ENCODE results near the gene STOML1. TPM values are rescaled to one million over a fixed set of nuclear protein-coding genes. Genes with fewer than 3 reads are reported as not detected.
"Not testable (repeated sequence)": the region's sequence is repeated elsewhere in the genome, so short reads cannot be mapped to it uniquely, and the experiment has no call there.

Gene STOML1
- polyA plus RNA-seq, 6 donors from 2014 or later: 8.6 to 18.4 (median 9.9) TPM

GRCh38 chr15:73981761-73982221 is 10.3 kb downstream of the STOML1 start:
- Mint-ChIP-seq H3K27ac (peak overlapping the region in 5 of 6 donors; percentile 17 to 87 (median 49)), H3K36me3 (peaks cover 0 to 19% of the 10 kb centered on the region in 2 donors), H3K4me1 (peaks cover 40 to 50% (median 49%) of the 10 kb centered on the region in 3 donors), H3K27me3 (peaks cover 0 to 6% (median under 1%) of the 10 kb centered on the region in 3 donors), H3K4me3 (peak overlapping the region in 6 of 8 donors; percentile 57 to 82 (median 70)), H3K9me3 (no peaks in the 10 kb centered on the region)
- DNase-seq (no peak), ATAC-seq (ENCODE audit: low read depth in 2 of 2) (no peak)

GRCh38 chr15:73979636-73980035 is 12.5 kb downstream of the STOML1 start:
- DNase-seq (no peak), ATAC-seq (ENCODE audit: low read depth in 2 of 2) (no peak)
- Mint-ChIP-seq H3K27ac (peak overlapping the region in 1 of 6 donors; percentile 47), H3K4me1 (peaks cover 24 to 47% (median 44%) of the 10 kb centered on the region in 3 donors), H3K36me3 (peaks cover 4 to 6% of the 10 kb centered on the region in 2 donors), H3K9me3 (peaks cover 0 to 2% (median 0%) of the 10 kb centered on the region in 7 donors), H3K4me3 (no peak overlapping the region), H3K27me3 (peaks cover 19 to 27% (median 19%) of the 10 kb centered on the region in 3 donors)

- H3K27ac Mint-ChIP-seq: no peak overlapping the region
- H3K4me1 Mint-ChIP-seq: peaks cover 17 to 39% (median 37%) of the 10 kb centered on the region in 3 donors
- H3K4me3 Mint-ChIP-seq: no peak overlapping the region
- peaks cover 19 to 34% (median 25%) of the 10 kb centered on the region in 3 donors for H3K27me3 Mint-ChIP-seq
- H3K9me3 Mint-ChIP-seq: peaks cover 0 to 2% (median 0%) of the 10 kb centered on the region in 7 donors
- ATAC-seq (ENCODE audit: low read depth in 2 of 2): no peak
- DNase-seq: no peak
- H3K36me3 Mint-ChIP-seq: peaks cover under 1 to 4% of the 10 kb centered on the region in 2 donors
These were observed 13.2 kb downstream of the STOML1 start for GRCh38 chr15:73978896-73979295.

GRCh38 chr15:73975440-73976125 is 16.5 kb downstream of the STOML1 start:
- Mint-ChIP-seq H3K27me3 (peaks cover 27 to 34% (median 30%) of the 10 kb centered on the region in 3 donors), H3K4me3 (peak overlapping the region in 2 of 8 donors; percentile 0 to 61), H3K4me1 (peaks cover 8 to 22% (median 20%) of the 10 kb centered on the region in 3 donors)
- not testable (repeated sequence) for DNase-seq, H3K27ac Mint-ChIP-seq, H3K36me3 Mint-ChIP-seq, H3K9me3 Mint-ChIP-seq
- ATAC-seq (ENCODE audit: low read depth in 2 of 2): peak; percentile 43 to 71

- H3K4me1 Mint-ChIP-seq: peaks cover 8 to 22% (median 20%) of the 10 kb centered on the region in 3 donors
- not testable (repeated sequence) for ATAC-seq (ENCODE audit: low read depth in 2 of 2); DNase-seq; H3K27ac Mint-ChIP-seq; H3K9me3 Mint-ChIP-seq; H3K36me3 Mint-ChIP-seq
- peaks cover 27 to 34% (median 30%) of the 10 kb centered on the region in 3 donors for H3K27me3 Mint-ChIP-seq
- H3K4me3 Mint-ChIP-seq: peak overlapping the region in 1 of 8 donors; percentile 34
These were observed 18.4 kb downstream of the STOML1 start for GRCh38 chr15:73973683-73974200.

GRCh38 chr15:73972984-73973682 is 19.0 kb downstream of the STOML1 start:
- Mint-ChIP-seq H3K9me3 (peaks cover 0 to 2% (median 0%) of the 10 kb centered on the region in 7 donors), H3K4me1 (peaks cover 8 to 22% (median 20%) of the 10 kb centered on the region in 3 donors), H3K36me3 (peaks cover 0 to 4% of the 10 kb centered on the region in 2 donors), H3K4me3 (peak overlapping the region in 5 of 8 donors; percentile 8 to 73 (median 40)), H3K27me3 (peaks cover 27 to 33% (median 30%) of the 10 kb centered on the region in 3 donors), H3K27ac (no peak overlapping the region)
- DNase-seq (peak; percentile 70), ATAC-seq (ENCODE audit: low read depth in 2 of 2) (peak; percentile 72 to 79)

GRCh38 chr15:73969151-73969759 is 22.8 kb downstream of the STOML1 start:
- H3K36me3 Mint-ChIP-seq: no peaks in the 10 kb centered on the region
- H3K4me3 Mint-ChIP-seq: no peak overlapping the region
- ATAC-seq (ENCODE audit: low read depth in 2 of 2) (no peak), DNase-seq (no peak)
- H3K4me1 Mint-ChIP-seq: peaks cover 23 to 29% (median 27%) of the 10 kb centered on the region in 3 donors
- H3K9me3 Mint-ChIP-seq: no peaks in the 10 kb centered on the region
- no peak overlapping the region for H3K27ac Mint-ChIP-seq
- peaks cover 7 to 16% (median 10%) of the 10 kb centered on the region in 3 donors for H3K27me3 Mint-ChIP-seq

- Mint-ChIP-seq H3K36me3 (no peaks in the 10 kb centered on the region), H3K27ac (no peak overlapping the region), H3K4me1 (peaks cover 23 to 29% (median 27%) of the 10 kb centered on the region in 3 donors), H3K27me3 (peaks cover 5 to 16% (median 8%) of the 10 kb centered on the region in 3 donors), H3K9me3 (no peaks in the 10 kb centered on the region), H3K4me3 (no peak overlapping the region)
- DNase-seq (no peak), ATAC-seq (ENCODE audit: low read depth in 2 of 2) (no peak)
These were observed 23.6 kb downstream of the STOML1 start for GRCh38 chr15:73968461-73968860.

GRCh38 chr15:73965758-73966113 is 26.4 kb downstream of the STOML1 start:
- H3K27ac Mint-ChIP-seq: no peak overlapping the region
- ATAC-seq (ENCODE audit: low read depth in 2 of 2) (peak; percentile 55 to 63), DNase-seq (peak; percentile 24)
- peaks cover 16 to 22% (median 20%) of the 10 kb centered on the region in 3 donors for H3K4me1 Mint-ChIP-seq
- no peaks in the 10 kb centered on the region for H3K36me3 Mint-ChIP-seq
- H3K4me3 Mint-ChIP-seq: peak overlapping the region; percentile 16 to 86 (median 77)
- no peaks in the 10 kb centered on the region for H3K9me3 Mint-ChIP-seq
- H3K27me3 Mint-ChIP-seq: peaks cover 0 to 8% (median 8%) of the 10 kb centered on the region in 3 donors

- Mint-ChIP-seq H3K36me3 (no peaks in the 10 kb centered on the region), H3K27me3 (peaks cover 0 to 8% (median 8%) of the 10 kb centered on the region in 3 donors), H3K27ac (peak overlapping the region in 1 of 6 donors; percentile 72), H3K4me1 (peaks cover 16 to 22% (median 20%) of the 10 kb centered on the region in 3 donors), H3K9me3 (no peaks in the 10 kb centered on the region), H3K4me3 (peak overlapping the region; percentile 44 to 86 (median 77))
- ATAC-seq (ENCODE audit: low read depth in 2 of 2) (peak; percentile 28 to 43), DNase-seq (no peak)
These were observed 26.9 kb downstream of the STOML1 start for GRCh38 chr15:73965094-73965757.

GRCh38 chr15:73964736-73965093 is 27.4 kb downstream of the STOML1 start:
- H3K27ac Mint-ChIP-seq: peak overlapping the region in 2 of 6 donors; percentile 33 to 72
- peak overlapping the region; percentile 44 to 86 (median 77) for H3K4me3 Mint-ChIP-seq
- peak; percentile 89 to 92 for ATAC-seq (ENCODE audit: low read depth in 2 of 2)

GRCh38 chr15:73962433-73962832 is 29.7 kb downstream of the STOML1 start:
- no peak overlapping the region for H3K27ac Mint-ChIP-seq
- ATAC-seq (ENCODE audit: low read depth in 2 of 2): no peak
- peaks cover 25 to 34% (median 29%) of the 10 kb centered on the region in 3 donors for H3K4me1 Mint-ChIP-seq
- no peak overlapping the region for H3K4me3 Mint-ChIP-seq
- H3K27me3 Mint-ChIP-seq: peaks cover 0 to 9% (median 8%) of the 10 kb centered on the region in 3 donors
- H3K9me3 Mint-ChIP-seq: no peaks in the 10 kb centered on the region
- no peaks in the 10 kb centered on the region for H3K36me3 Mint-ChIP-seq
- no peak for DNase-seq

More at GRCh38 chr15:73964736-73965093, 27.4 kb downstream of the STOML1 start:
- peak; percentile 73 for DNase-seq
- Mint-ChIP-seq H3K9me3 (no peaks in the 10 kb centered on the region), H3K27me3 (peaks cover 0 to 8% (median 8%) of the 10 kb centered on the region in 3 donors), H3K36me3 (no peaks in the 10 kb centered on the region), H3K4me1 (peaks cover 17 to 24% (median 22%) of the 10 kb centered on the region in 3 donors)
